ENCODE results near the gene COL11A2. TPM values are rescaled to one million over a fixed set of nuclear protein-coding genes. Genes with fewer than 3 reads are reported as not detected.
A peak's percentile ranks its signal among the peaks of the same experiment; 100 is the strongest.

COL11A2 gene
- total and polyA plus RNA-seq, 2 of the 13 experiments (the other 11 are each of a cell fraction or from before 2014, with no cell fraction given), result 0.55 TPM

DNA sequence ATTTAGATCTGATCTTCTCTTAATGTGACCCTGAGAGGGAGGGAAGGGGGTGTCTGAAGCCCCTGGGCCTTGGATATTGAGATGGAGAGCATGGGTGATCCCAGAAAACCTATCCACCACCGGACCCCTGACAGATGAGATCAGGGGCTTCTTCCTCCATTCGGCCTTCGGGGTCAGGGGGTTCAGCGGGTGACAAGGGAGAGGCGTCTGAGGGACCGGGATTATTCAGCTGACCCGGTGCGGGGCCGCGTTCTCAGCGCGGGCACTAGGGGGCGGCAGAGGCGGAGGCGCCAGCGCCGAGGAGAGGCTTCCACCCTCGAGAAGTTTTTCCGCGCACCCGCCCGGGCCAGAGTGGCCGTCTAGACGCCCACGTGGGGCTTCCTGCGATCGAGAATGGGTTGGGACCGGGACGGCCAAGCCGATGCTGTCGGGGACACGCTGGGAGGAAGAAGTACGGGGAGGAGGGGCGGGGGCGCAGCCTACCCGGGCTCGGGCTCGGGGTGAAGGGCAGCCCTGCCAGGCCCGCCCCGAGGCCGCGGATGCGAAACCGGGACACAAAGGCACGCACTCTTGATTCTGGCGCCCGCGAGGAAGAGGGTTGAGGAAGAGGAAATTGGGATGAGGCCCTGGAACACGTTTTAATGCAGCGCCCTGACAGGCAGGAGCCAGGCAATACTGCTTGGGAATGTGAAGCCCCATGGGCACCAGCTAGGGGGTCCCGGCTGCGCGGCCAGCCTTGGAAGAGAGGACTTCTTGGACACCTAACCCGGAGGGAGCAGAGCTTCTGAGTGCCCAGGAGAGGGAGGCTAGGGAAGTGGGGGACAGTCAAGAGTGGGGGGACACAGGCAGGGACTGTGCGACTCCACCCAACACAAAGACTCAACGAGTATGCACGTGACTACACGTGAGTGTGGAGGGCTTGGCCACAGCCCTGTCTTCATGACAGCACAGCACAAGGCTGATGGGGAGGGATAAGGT lies 30.6 kb downstream of the COL11A2 start (continued):
- TF ChIP-seq, protein P1, sequence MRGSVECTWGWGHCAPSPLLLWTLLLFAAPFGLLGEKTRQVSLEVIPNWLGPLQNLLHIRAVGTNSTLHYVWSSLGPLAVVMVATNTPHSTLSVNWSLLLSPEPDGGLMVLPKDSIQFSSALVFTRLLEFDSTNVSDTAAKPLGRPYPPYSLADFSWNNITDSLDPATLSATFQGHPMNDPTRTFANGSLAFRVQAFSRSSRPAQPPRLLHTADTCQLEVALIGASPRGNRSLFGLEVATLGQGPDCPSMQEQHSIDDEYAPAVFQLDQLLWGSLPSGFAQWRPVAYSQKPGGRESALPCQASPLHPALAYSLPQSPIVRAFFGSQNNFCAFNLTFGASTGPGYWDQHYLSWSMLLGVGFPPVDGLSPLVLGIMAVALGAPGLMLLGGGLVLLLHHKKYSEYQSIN (CRISPR knock-in tag; IDR thresholded peaks at IDR 0.05; ENCODE audit: borderline replicate concordance), result no peak
- no peak for TF ChIP-seq ZNF570 (CRISPR knock-in tag; IDR thresholded peaks at IDR 0.05; ENCODE audit: borderline replicate concordance)
- TF ChIP-seq CHD2 (IDR thresholded peaks at IDR 0.05; ENCODE audit: low read depth, low read length), result no peak
- TF ChIP-seq ZNF30 (CRISPR knock-in tag; IDR thresholded peaks at IDR 0.05), result no peak
- no peak for TF ChIP-seq TAF1 (CRISPR knock-in tag; IDR thresholded peaks at IDR 0.05)
- no peak for TF ChIP-seq ZFYVE20 (CRISPR knock-in tag; IDR thresholded peaks at IDR 0.05; ENCODE audit: borderline replicate concordance, low read depth)
- TF ChIP-seq, protein P2, sequence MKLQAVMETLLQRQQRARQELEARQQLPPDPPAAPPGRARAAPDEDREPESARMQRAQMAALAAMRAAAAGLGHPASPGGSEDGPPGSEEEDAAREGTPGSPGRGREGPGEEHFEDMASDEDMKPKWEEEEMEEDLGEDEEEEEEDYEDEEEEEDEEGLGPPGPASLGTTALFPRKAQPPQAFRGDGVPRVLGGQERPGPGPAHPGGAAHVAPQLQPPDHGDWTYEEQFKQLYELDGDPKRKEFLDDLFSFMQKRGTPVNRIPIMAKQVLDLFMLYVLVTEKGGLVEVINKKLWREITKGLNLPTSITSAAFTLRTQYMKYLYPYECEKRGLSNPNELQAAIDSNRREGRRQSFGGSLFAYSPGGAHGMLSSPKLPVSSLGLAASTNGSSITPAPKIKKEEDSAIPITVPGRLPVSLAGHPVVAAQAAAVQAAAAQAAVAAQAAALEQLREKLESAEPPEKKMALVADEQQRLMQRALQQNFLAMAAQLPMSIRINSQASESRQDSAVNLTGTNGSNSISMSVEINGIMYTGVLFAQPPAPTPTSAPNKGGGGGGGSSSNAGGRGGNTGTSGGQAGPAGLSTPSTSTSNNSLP (IDR thresholded peaks at IDR 0.05; ENCODE audit: low read depth, low read length), result no peak
- no peak for TF ChIP-seq ZFP36L2 (CRISPR knock-in tag; IDR thresholded peaks at IDR 0.05)
- TF ChIP-seq, protein P3, sequence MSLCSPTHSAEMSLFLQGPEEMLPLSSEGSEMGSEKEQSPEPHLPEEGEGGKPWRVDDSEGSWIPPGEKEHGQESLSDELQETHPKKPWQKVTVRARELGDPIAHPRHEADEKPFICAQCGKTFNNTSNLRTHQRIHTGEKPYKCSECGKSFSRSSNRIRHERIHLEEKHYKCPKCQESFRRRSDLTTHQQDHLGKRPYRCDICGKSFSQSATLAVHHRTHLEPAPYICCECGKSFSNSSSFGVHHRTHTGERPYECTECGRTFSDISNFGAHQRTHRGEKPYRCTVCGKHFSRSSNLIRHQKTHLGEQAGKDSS (CRISPR knock-in tag; IDR thresholded peaks at IDR 0.05; ENCODE audit: borderline replicate concordance, low read depth), result no peak
- peak; percentile 33; the same call in 1 of the 2 replicates for TF ChIP-seq ZNF556 (CRISPR knock-in tag; IDR thresholded peaks at IDR 0.05; ENCODE audit: borderline replicate concordance)
- no peak for TF ChIP-seq HNF4G (IDR thresholded peaks at IDR 0.05; ENCODE audit: borderline replicate concordance, low read depth, low read length)
- TF ChIP-seq HNF4G (CRISPR knock-in tag; IDR thresholded peaks at IDR 0.05; ENCODE audit: borderline replicate concordance, low read depth), result no peak; the same call in 1 of the 2 replicates
- TF ChIP-seq RBM39 (IDR thresholded peaks at IDR 0.05; ENCODE audit: low read depth, low read length, poor library complexity, severe bottlenecking), result no peak
- TF ChIP-seq FOXC1 (CRISPR knock-in tag; IDR thresholded peaks at IDR 0.05; ENCODE audit: borderline replicate concordance), result peak; percentile 58
- TF ChIP-seq, protein P4, sequence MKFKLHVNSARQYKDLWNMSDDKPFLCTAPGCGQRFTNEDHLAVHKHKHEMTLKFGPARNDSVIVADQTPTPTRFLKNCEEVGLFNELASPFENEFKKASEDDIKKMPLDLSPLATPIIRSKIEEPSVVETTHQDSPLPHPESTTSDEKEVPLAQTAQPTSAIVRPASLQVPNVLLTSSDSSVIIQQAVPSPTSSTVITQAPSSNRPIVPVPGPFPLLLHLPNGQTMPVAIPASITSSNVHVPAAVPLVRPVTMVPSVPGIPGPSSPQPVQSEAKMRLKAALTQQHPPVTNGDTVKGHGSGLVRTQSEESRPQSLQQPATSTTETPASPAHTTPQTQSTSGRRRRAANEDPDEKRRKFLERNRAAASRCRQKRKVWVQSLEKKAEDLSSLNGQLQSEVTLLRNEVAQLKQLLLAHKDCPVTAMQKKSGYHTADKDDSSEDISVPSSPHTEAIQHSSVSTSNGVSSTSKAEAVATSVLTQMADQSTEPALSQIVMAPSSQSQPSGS (CRISPR knock-in tag; IDR thresholded peaks at IDR 0.05), result no peak
- TF ChIP-seq SALL1 (CRISPR knock-in tag; IDR thresholded peaks at IDR 0.05), result peak; percentile 76
- TF ChIP-seq, protein P5, sequence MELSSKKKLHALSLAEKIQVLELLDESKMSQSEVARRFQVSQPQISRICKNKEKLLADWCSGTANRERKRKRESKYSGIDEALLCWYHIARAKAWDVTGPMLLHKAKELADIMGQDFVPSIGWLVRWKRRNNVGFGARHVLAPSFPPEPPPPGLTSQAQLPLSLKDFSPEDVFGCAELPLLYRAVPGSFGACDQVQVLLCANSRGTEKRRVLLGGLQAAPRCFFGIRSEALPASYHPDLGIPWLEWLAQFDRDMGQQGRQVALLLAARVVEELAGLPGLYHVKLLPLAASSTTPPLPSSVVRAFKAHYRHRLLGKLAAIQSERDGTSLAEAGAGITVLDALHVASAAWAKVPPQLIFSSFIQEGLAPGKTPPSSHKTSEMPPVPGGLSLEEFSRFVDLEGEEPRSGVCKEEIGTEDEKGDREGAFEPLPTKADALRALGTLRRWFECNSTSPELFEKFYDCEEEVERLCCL (CRISPR knock-in tag; IDR thresholded peaks at IDR 0.05; ENCODE audit: borderline replicate concordance), result no peak
- TF ChIP-seq FOXO1 (CRISPR knock-in tag; IDR thresholded peaks at IDR 0.05), result no peak
- TF ChIP-seq NAIF1 (CRISPR knock-in tag; IDR thresholded peaks at IDR 0.05; ENCODE audit: borderline replicate concordance), result no peak
